HepG2 (cell line): Measurements from ENCODE around the gene CBX6. TPM values are rescaled to one million over a fixed set of nuclear protein-coding genes. Genes with fewer than 3 reads are reported as not detected.

Experiments
- ADNP ChIP-seq: sonication (generic); formaldehyde crosslinking; IDR thresholded peaks from 2 replicates; pipeline ENCODE4 v1.4.0; 2020; ENCODE audit warnings: missing genetic modification reagents
- MAZ ChIP-seq, 2 experiments: sonication (generic) in 1 of 2; formaldehyde crosslinking in 1 of 2; IDR thresholded peaks; 2 replicates each; pipeline versions ENCODE4 v1.5.0 to v1.6.1; 2012 to 2020; ENCODE audit warnings: low read depth in 2 of 2, mild to moderate bottlenecking in 2 of 2, borderline replicate concordance in 1 of 2, improper control_type of control experiment in 1 of 2, low read length in 1 of 2, missing genetic modification reagents in 1 of 2, moderate library complexity in 1 of 2
- NAIF1 ChIP-seq: sonication (generic); formaldehyde crosslinking; IDR thresholded peaks from 2 replicates; pipeline ENCODE4 v1.5.0; 2020; ENCODE audit warnings: mild to moderate bottlenecking, missing genetic modification reagents, borderline replicate concordance
- NFAT5 ChIP-seq: sonication (generic); formaldehyde crosslinking; IDR thresholded peaks from 2 replicates; pipeline ENCODE4 v1.4.0; 2020; ENCODE audit warnings: missing genetic modification reagents
- PRPF4 ChIP-seq: fragments of 200-400 bp; formaldehyde crosslinking; IDR thresholded peaks from 2 replicates; pipeline ENCODE4 v1.6.1; 2016; ENCODE audit warnings: low read length, low read depth; ENCODE audit not compliant: poor library complexity, severe bottlenecking
- SP4 ChIP-seq: sonication (generic); formaldehyde crosslinking; IDR thresholded peaks from 2 replicates; pipeline ENCODE4 v1.8.1; 2023; ENCODE audit warnings: mild to moderate bottlenecking, missing genetic modification reagents
- SRSF1 ChIP-seq: fragments of 200-400 bp; formaldehyde crosslinking; optimal IDR thresholded peaks from 2 replicates; pipeline ENCODE3; 2017; ENCODE audit warnings: mild to moderate bottlenecking, low read depth, low read length, moderate library complexity
- TEAD2 ChIP-seq: sonication (generic); formaldehyde crosslinking; IDR thresholded peaks from 2 replicates; pipeline ENCODE4 v1.9.0; 2021; ENCODE audit warnings: missing genetic modification reagents
- THRA ChIP-seq: sonication (generic); formaldehyde crosslinking; IDR thresholded peaks from 2 replicates; pipeline ENCODE4 v1.4.0; 2020; ENCODE audit warnings: missing genetic modification reagents, borderline replicate concordance
- TRAFD1 ChIP-seq: sonication (generic); formaldehyde crosslinking; IDR thresholded peaks from 2 replicates; pipeline ENCODE4 v1.5.1; 2020; ENCODE audit warnings: missing genetic modification reagents, mild to moderate bottlenecking, borderline replicate concordance
- ZBTB7A ChIP-seq: sonication (generic); formaldehyde crosslinking; IDR thresholded peaks from 2 replicates; pipeline ENCODE4 v1.8.0; 2022; ENCODE audit warnings: mild to moderate bottlenecking, missing genetic modification reagents
- ZHX1 ChIP-seq: sonication (generic); formaldehyde crosslinking; IDR thresholded peaks from 2 replicates; pipeline ENCODE4 v1.8.1; 2022; ENCODE audit warnings: low read depth, mild to moderate bottlenecking, missing genetic modification reagents
- ZNF263 ChIP-seq: sonication (generic); formaldehyde crosslinking; IDR thresholded peaks from 2 replicates; pipeline ENCODE4 v1.4.0; 2020; ENCODE audit warnings: missing genetic modification reagents
- ZNF546 ChIP-seq: sonication (generic); formaldehyde crosslinking; conservative IDR thresholded peaks from 2 replicates; pipeline ENCODE4 v1.8.1; 2023; ENCODE audit warnings: mild to moderate bottlenecking, missing genetic modification reagents
- ZNF724P ChIP-seq: sonication (generic); formaldehyde crosslinking; IDR thresholded peaks from 2 replicates; pipeline ENCODE4 v1.8.0; 2022; ENCODE audit warnings: missing genetic modification reagents, borderline replicate concordance
- polyA plus RNA-seq, 8 experiments: library from polyadenylated mRNA; depleted of rRNA in 3 of 8; stranded (reverse) in 7 of 8; unstranded in 1 of 8; fragments of >200 nt; fragmentation: Illumina TruSeq in 4 of 8; extraction: Trizol in 4 of 8; gene quantifications; 2 replicates each; pipeline versions ENCODE4 v1.2.1 to v1.2.3, GENCODE V29; 2011 to 2016; ENCODE audit warnings: low read depth in 4 of 8, missing spikeins in 1 of 8, mixed read lengths in 1 of 8; ENCODE audit not compliant: insufficient read depth in 1 of 8
- total RNA-seq, 5 experiments: library from RNA; depleted of rRNA; stranded (reverse); fragments of >200 nt; fragmentation: Illumina TruSeq; extraction: Trizol; gene quantifications; 2 replicates each; pipeline ENCODE4 v1.2.3, GENCODE V29; 2016; ENCODE audit warnings: low read depth in 1 of 5

CBX6 gene
- total and polyA plus RNA-seq, 2 of the 13 experiments (the other 11 are each of a cell fraction or from before 2014, with no cell fraction given) = 1.7 to 6.5 TPM

- no peak for TF ChIP-seq NAIF1 (CRISPR knock-in tag)
- TF ChIP-seq SP4 = peak; percentile 15; the same call in 1 of the 2 replicates
- no peak for TF ChIP-seq TRAFD1 (CRISPR knock-in tag)
- TF ChIP-seq ZNF724P = no peak
- no peak for TF ChIP-seq THRA (CRISPR knock-in tag)
- no peak for TF ChIP-seq ZHX1 (CRISPR knock-in tag)
- peak; percentile 26 for TF ChIP-seq SRSF1
- TF ChIP-seq ZNF263 = no peak
- no peak for TF ChIP-seq NFAT5 (CRISPR knock-in tag)
- TF ChIP-seq ADNP (CRISPR knock-in tag) = peak; percentile 10; the same call in 1 of the 2 replicates
- TF ChIP-seq ZNF546 (CRISPR knock-in tag) = no peak
- no peak for TF ChIP-seq PRPF4
- no peak for TF ChIP-seq TEAD2 (CRISPR knock-in tag)
- TF ChIP-seq ZBTB7A (CRISPR knock-in tag) = peak; percentile 14; the same call in 1 of the 2 replicates
- TF ChIP-seq MAZ (IDR thresholded peaks at IDR 0.05; ENCODE audit: borderline replicate concordance, low read depth, low read length) = no peak
- TF ChIP-seq MAZ (CRISPR knock-in tag; IDR thresholded peaks at IDR 0.05; ENCODE audit: low read depth) = no peak
Measured at GRCh38 chr22:38842512-38843200, 29.4 kb downstream of the CBX6 start (continued).
